VCaP (cell line): ENCODE data around the gene PRDM16.

Source experiments
- H3K27ac ChIP-seq: fragments of 450-650 bp; 2 replicates; pipeline ENCODE4 v1.5.1; 2017
- TF ChIP-seq, protein P1 (sequence below): fragments of 450-650 bp; conservative IDR thresholded peaks from 2 replicates; pipeline ENCODE4 v1.5.1; 2017; ENCODE audit warnings: mild to moderate bottlenecking, moderate library complexity

Gene PRDM16

DNA sequence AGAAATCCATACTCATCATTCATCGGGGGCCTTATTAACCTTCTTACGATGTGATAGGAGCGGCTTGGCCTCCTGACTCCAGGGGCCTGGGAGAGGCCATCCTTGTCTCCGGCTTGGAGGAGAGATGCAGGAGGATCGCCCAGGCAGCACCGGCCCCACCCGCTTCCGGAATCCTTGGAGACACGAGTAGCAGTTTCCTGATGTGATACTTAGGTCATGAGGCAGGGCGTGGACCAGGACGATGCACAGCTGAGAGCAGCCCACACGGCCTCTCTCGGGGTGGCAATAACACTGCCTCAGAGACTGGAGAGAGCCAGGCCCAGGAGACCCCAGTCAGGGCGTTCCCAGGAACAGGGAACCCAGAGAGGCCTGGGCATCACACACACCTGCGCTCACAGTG lies 221.9 kb downstream of the PRDM16 start:
- H3K27ac ChIP-seq, result no peak overlapping the region
- TF ChIP-seq, protein P1, sequence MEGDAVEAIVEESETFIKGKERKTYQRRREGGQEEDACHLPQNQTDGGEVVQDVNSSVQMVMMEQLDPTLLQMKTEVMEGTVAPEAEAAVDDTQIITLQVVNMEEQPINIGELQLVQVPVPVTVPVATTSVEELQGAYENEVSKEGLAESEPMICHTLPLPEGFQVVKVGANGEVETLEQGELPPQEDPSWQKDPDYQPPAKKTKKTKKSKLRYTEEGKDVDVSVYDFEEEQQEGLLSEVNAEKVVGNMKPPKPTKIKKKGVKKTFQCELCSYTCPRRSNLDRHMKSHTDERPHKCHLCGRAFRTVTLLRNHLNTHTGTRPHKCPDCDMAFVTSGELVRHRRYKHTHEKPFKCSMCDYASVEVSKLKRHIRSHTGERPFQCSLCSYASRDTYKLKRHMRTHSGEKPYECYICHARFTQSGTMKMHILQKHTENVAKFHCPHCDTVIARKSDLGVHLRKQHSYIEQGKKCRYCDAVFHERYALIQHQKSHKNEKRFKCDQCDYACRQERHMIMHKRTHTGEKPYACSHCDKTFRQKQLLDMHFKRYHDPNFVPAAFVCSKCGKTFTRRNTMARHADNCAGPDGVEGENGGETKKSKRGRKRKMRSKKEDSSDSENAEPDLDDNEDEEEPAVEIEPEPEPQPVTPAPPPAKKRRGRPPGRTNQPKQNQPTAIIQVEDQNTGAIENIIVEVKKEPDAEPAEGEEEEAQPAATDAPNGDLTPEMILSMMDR, result no peak

DNA sequence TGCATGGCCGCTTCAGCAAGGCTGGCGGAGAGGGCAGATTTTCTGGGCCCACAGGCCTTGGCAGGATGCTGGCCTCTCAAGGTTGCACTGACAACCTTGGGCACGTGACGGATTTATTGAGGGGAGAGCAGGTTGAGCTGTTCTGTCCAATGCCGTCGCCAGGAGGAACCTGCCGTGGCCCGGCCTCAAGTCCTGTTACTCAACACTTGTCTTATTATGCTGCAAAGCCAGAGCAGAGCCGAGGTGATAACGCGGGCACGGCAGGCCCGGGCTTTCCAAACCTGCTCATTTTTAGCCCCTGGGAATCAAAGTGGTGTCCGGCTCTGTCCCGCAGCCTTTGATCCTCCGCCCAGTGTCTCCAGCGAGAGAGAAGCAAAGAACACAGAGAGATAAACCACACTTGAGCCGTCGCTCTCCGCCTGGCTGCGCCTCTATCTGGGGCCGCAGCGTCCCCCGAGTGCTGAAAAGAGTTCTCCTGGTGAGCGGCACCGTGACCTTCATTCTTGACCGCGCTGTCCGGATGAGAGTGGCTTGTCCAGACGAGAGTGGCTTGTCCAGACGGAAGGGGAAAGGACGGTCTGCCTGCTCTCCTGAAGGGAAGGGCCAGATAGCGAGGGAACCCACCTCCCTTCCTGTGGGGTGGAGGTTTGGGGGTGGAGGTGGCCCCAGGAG lies 223.2 kb downstream of the PRDM16 start:
- TF ChIP-seq, protein P1, result no peak
- H3K27ac ChIP-seq, result no peak overlapping the region

DNA sequence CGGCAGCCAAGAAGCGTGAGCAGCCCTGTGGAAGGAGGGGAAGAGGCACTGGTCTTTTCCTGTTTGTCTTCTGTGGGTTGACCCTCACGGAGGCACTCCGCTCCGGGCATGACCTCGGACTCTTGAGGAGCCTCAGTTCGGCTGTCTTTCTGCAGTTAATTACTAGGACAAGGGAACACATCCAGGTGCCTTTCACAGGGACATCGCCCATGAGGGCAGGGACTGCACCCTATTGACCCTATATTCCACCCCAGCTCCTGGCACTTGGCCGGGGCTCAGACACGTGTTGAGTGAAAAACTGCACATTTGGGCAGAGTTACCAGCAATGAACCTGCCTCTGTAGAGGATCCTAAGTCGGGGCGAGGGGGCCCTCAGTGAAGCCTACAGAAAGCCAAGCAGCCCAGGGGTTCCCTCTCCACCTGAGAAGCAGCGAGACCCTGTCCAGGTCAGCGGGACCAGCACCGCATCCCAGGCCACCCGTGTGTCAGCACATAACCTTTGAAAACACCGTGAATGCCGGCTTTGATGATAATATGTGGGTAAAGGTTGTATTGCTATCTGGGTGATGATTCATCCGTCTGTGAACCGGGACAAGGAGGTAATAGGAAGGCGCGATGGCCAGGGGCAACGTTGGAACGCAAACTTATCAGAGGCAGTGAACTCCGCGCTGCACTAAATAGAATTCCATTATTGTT lies 224.0 kb downstream of the PRDM16 start:
- no peak overlapping the region for H3K27ac ChIP-seq

DNA sequence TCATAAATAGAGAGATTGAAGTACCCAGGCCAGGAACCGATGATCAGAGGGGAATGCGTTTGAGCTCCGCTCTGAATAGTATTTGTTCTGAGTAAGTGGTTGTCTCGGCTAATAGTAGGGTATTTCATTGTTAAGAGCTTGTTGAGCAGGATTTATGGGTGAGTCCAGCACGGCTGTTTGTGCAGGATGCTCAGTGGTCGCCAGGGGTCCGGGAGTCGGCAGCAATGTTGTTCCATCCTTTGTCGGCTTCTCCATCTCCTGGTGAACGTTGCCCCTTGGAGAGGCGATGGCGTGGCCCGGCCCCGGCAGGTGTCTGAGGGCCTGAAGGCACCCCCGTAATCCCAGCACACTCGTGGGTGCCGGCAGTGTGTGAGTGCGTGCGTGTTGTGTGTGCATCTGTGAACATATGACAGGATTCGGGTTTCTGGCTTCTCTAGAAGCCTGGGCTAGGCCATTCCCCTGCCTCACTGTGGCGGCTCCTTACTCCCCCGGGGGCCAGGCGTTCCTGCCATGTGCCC lies 224.6 kb downstream of the PRDM16 start:
- TF ChIP-seq, protein P1, result no peak
- H3K27ac ChIP-seq, result no peak overlapping the region

More for the DNA sequence above, 224.0 kb downstream of the PRDM16 start:
- TF ChIP-seq, protein P1, result no peak

DNA sequence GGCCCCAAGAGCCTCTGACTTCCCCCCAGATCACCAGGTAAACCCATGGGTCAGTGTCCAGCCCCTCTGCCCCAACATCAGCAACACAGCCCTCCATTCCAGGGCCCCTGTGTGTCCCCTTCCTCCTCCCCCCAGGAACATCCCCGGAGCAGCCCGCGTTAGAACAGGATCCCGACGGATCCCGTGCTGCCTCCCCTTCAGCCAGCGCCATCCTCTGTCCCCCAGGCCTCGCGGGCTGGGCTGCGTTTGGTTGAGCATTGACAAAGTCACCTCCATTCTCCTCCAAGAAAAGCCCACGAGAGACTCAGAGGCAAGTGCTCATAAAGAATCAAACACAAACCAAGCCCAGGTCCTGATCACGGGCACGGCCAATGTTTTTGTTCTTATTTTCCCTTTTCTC lies 225.4 kb downstream of the PRDM16 start:
- no peak overlapping the region for H3K27ac ChIP-seq
- TF ChIP-seq, protein P1, result no peak

DNA sequence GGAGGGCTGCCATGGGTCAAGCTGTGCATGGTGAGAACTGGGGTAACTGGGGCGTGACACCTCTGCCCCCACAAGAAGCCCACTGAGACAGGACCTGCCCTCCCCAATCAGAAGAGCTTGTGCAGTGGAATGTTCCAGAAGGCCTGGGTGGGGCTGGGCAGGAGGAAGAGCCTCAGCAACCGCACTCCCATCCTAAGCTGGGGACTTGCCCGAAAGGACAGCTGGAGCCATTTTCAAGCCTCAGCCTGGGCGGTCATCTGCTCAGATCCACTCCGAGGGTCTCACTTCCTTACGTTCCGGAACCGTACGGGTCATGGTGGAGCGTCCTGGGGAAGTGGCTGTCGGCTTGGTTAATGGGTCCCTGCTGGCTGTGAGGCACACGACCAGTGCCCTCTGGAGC lies 226.8 kb downstream of the PRDM16 start:
- TF ChIP-seq, protein P1, result no peak
- no peak overlapping the region for H3K27ac ChIP-seq

DNA sequence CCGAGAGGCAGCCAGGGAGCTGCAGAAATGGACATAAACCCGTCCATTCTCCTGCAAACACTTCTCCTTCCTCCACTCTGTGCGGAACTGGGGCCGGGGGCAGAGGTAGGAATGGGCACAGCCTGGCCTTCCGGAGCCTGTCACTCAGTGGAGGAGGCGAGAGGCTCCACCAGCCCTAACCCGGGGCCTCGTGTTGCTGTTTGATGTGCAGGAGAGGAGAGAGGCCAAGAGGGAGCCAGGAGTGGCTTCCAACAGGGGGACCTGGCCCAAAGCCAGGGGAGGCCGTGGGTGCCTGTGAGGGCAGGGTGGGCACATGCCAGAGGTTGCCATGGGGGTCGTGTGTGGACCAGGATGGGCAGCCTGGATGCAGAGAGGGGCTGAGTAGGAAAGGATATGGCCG lies 227.3 kb downstream of the PRDM16 start:
- TF ChIP-seq, protein P1, result no peak
- H3K27ac ChIP-seq, result no peak overlapping the region
